ENCODE results near the gene SLC25A39. TPM values are rescaled to one million over a fixed set of nuclear protein-coding genes. Genes with fewer than 3 reads are reported as not detected.

The SLC25A39 gene
- total RNA-seq, 3 donors from 2014 or later, result 53.1 to 88.2 (median 64.2) TPM

DNA sequence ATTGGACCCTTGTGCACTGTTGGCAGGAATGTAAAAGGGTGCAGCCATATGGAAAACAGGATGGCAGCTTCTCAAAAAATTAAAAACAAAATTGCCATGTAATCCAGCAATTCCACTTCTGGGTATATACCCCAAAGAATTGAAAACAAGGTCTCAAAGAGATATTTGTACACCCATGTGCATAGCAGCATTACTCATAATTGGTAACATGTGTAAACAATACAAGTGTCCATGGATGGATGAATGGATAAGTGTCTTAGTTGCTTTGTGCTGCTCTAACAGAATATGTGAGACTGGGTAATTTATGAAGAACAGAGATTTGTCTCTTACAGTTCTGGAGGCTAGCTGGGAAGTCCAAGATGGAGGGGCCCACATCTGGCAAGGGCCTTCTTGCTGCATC, 20.0 kb downstream of the SLC25A39 start:
- TF ChIP-seq POLR2AphosphoS5 (IDR thresholded peaks at IDR 0.05) (no peak), POLR2A (IDR thresholded peaks at IDR 0.05) (no peak)
- TF ChIP-seq, protein P1, sequence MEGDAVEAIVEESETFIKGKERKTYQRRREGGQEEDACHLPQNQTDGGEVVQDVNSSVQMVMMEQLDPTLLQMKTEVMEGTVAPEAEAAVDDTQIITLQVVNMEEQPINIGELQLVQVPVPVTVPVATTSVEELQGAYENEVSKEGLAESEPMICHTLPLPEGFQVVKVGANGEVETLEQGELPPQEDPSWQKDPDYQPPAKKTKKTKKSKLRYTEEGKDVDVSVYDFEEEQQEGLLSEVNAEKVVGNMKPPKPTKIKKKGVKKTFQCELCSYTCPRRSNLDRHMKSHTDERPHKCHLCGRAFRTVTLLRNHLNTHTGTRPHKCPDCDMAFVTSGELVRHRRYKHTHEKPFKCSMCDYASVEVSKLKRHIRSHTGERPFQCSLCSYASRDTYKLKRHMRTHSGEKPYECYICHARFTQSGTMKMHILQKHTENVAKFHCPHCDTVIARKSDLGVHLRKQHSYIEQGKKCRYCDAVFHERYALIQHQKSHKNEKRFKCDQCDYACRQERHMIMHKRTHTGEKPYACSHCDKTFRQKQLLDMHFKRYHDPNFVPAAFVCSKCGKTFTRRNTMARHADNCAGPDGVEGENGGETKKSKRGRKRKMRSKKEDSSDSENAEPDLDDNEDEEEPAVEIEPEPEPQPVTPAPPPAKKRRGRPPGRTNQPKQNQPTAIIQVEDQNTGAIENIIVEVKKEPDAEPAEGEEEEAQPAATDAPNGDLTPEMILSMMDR (IDR thresholded peaks at IDR 0.05), result no peak
- H3K9me3 ChIP-seq, result no peaks in the 10 kb centered on the region
- H3K27me3 ChIP-seq, result peaks cover 0 to 2% of the 10 kb centered on the region in 2 donors
- no peak overlapping the region for H3K4me3 ChIP-seq
- no peak for DNase-seq (ENCODE audit: low spot score in 2 of 2)
- H3K27ac ChIP-seq, result no peak overlapping the region
- peaks cover 0 to 6% of the 10 kb centered on the region in 2 donors for H3K4me1 ChIP-seq
- intact Hi-C loops (cut with DNase I; ENCODE audit: low total_unique reads), result no loop called here
- H3K36me3 ChIP-seq, result no peaks in the 10 kb centered on the region

DNA sequence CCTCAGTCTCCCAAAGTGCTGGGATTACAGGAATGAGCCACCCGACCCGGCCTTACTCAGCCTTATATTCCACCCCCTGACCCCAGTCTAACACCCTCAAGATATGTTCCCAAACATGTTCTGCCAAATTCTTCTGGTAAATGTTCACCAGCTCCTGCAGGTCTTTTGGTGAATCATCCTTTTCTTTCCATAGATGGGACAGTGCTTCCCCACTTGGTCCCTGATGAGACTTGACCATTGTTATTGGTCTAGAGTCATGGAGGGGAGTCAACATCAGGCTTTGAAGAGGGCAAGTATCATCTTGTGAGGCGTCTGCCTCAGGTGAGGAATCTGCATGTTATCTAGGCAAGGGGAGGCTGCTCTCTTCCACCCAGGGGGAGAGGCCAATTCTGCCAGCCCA, 26.6 kb downstream of the SLC25A39 start:
- Histone ChIP-seq H3K4me3 (no peak overlapping the region), H3K27me3 (no peaks in the 10 kb centered on the region), H3K4me1 (no peaks in the 10 kb centered on the region), H3K9me3 (no peaks in the 10 kb centered on the region), H3K27ac (no peak overlapping the region), H3K36me3 (no peaks in the 10 kb centered on the region)
- DNase-seq (ENCODE audit: low spot score in 2 of 2), result no peak
- no peak for TF ChIP-seq POLR2A (IDR thresholded peaks at IDR 0.05)
- no peak for TF ChIP-seq POLR2AphosphoS5 (IDR thresholded peaks at IDR 0.05)
- TF ChIP-seq, protein P1 (IDR thresholded peaks at IDR 0.05), result no peak
- intact Hi-C loops (cut with DNase I; ENCODE audit: low total_unique reads), result loop anchor here (10.0 kb wide), 1 partner anchor 893 kb away; no protein-coding TSS in a partner anchor

DNA sequence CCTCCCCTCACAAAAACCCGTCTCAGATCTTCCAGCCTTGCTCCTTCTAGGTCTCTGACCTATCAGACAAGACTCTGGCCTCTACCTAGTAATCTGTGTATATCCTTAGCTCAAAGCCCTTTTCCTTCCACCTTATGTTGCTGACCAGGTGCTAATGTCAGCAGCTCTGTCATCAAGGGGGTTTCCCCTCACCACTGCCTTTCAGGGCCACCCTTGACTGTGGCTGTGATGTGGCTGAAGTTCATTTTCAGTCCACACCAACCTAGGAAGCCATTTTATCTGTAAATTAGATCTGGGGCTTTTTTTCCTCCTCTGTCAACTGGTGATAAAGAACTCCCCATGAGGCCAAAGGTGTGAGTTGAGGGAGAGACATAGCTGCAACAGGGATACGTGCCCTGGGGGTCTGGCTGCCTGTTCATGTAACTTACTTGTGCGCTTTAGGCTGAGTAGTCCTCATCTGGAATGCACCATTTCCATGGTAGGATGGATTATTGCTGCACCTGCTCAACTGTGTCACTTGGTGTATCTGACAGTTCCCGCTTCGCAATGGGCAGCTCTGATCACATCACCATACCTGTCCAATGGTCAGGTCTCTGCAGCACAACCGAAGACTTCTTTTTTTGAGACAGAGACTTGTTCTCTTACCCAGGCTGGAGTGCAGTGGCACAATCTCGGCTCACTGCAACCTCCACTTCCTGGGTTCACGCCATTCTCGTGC, 31.0 kb downstream of the SLC25A39 start:
- no peaks in the 10 kb centered on the region for H3K27me3 ChIP-seq
- DNase-seq (ENCODE audit: low spot score in 2 of 2), result no peak
- no peaks in the 10 kb centered on the region for H3K36me3 ChIP-seq
- intact Hi-C loops (cut with DNase I; ENCODE audit: low total_unique reads), result loop anchor here (10.0 kb wide), 1 partner anchor 889 kb away; no protein-coding TSS in a partner anchor
- H3K4me3 ChIP-seq, result no peak overlapping the region
- TF ChIP-seq POLR2AphosphoS5 (IDR thresholded peaks at IDR 0.05) (no peak), POLR2A (IDR thresholded peaks at IDR 0.05) (no peak)
- TF ChIP-seq, protein P1 (IDR thresholded peaks at IDR 0.05), result no peak
- H3K9me3 ChIP-seq, result no peaks in the 10 kb centered on the region
- H3K27ac ChIP-seq, result no peak overlapping the region
- no peaks in the 10 kb centered on the region for H3K4me1 ChIP-seq

DNA sequence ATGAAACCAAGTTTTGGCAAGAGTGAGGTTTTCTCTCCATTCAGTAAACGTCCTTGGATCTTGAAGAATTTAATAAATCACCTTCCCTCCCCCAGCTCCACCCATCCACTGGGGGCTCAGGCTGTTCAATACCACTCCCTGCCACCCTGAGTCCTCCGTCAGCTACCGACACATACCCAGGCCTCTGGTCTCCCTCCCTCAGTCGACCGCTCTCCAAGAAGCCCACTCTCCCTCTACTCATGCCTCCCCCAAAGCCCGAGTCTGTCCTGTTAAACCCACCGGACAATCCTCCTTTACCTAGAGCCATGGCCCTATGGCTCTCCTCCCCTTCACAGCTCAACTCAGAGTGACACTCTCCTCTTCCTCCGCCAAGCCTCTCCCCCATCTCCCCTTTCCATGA, 37.0 kb downstream of the SLC25A39 start:
- Histone ChIP-seq H3K9me3 (no peaks in the 10 kb centered on the region), H3K4me3 (no peak overlapping the region), H3K27me3 (no peaks in the 10 kb centered on the region), H3K27ac (no peak overlapping the region), H3K36me3 (no peaks in the 10 kb centered on the region), H3K4me1 (no peaks in the 10 kb centered on the region)
- DNase-seq (ENCODE audit: low spot score in 2 of 2), result no peak
- intact Hi-C loops (cut with DNase I; ENCODE audit: low total_unique reads), result no loop called here
- TF ChIP-seq POLR2AphosphoS5 (IDR thresholded peaks at IDR 0.05), result no peak

DNA sequence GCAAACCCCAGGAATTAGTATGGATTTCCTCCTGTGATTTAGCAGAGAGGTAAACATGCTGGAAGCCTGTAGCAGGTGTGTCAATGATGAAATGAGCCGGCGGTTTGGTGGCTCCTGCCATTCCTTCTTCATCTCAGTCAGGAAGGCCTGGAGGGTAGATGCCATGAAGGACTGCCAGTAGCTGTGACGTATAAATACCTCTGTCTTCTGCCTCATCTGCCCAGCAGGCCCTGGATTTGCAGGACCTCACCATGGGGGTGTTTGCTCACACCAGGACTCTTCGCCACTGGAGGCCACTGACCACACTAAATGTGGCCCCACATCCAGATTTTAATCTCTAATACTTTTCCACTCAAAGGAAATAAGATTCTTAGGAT, 40.6 kb downstream of the SLC25A39 start:
- Histone ChIP-seq H3K4me3 (no peak overlapping the region), H3K4me1 (no peaks in the 10 kb centered on the region), H3K36me3 (no peaks in the 10 kb centered on the region), H3K9me3 (no peaks in the 10 kb centered on the region), H3K27ac (no peak overlapping the region), H3K27me3 (no peaks in the 10 kb centered on the region)
- DNase-seq (ENCODE audit: low spot score in 2 of 2), result no peak
- intact Hi-C loops (cut with DNase I; ENCODE audit: low total_unique reads), result no loop called here
- TF ChIP-seq POLR2A (IDR thresholded peaks at IDR 0.05) (no peak), POLR2AphosphoS5 (IDR thresholded peaks at IDR 0.05) (no peak)
- TF ChIP-seq, protein P1 (IDR thresholded peaks at IDR 0.05), result no peak
